Measurements from ENCODE around the gene ZNF653. TPM values are rescaled to one million over a fixed set of nuclear protein-coding genes. Genes with fewer than 3 reads are reported as not detected.

The ZNF653 gene
- total and polyA plus RNA-seq, 12 donors, result 2.3 to 7.8 (median 4.2) TPM

- intact Hi-C loops (cut with DNase I), result loop anchor here in 2 of 10 donors (1.0 to 2.0 kb wide), 2 partner anchors 23 to 24 kb away; partner anchors contain the start of gene ZNF653 (in 2 of the 2)
- peak within 1 kb of the TSS; percentile 66 to 97 (median 90) for H3K27ac ChIP-seq
- H3K4me1 ChIP-seq, result peaks cover 6 to 35% (median 23%) of the 10 kb centered on the region in 9 donors
- WGBS, 2 donors, result 0 to 1% methylated on average over 47 of the region's 47 CpGs
- peaks cover 0 to 28% (median 0%) of the 10 kb centered on the region in 9 donors for H3K36me3 ChIP-seq
- no peaks in the 10 kb centered on the region for H3K9me3 ChIP-seq
- peak; percentile 96 to 99 (median 99) for ATAC-seq
- H3K27me3 ChIP-seq, result no peaks in the 10 kb centered on the region
- DNase-seq, result peak; percentile 96 to 98
- H3K4me3 ChIP-seq, result peak within 1 kb of the TSS; percentile 71 to 96 (median 85)
- no peak for TF ChIP-seq CTCF (IDR thresholded peaks at IDR 0.05)
These were observed 23.1 kb upstream of the ZNF653 start, which contains the start of gene ECSIT for GRCh38 chr19:11528551-11529341. Gene ECSIT (minus strand): TSS chr19:11529134. CDS start chr19:11519170, 9,964 bp downstream.

- intact Hi-C loops (cut with DNase I), result no loop called here
- Histone ChIP-seq H3K27me3 (no peaks in the 10 kb centered on the region), H3K36me3 (peaks cover 0 to 95% (median 30%) of the 10 kb centered on the region in 9 donors), H3K9me3 (no peaks in the 10 kb centered on the region), H3K4me1 (no peaks in the 10 kb centered on the region), H3K27ac (no peak overlapping the region), H3K4me3 (no peak overlapping the region)
- 93 to 94% methylated on average over 9 of the region's 9 CpGs for WGBS, 2 donors
- TF ChIP-seq CTCF (IDR thresholded peaks at IDR 0.05), result no peak
- ATAC-seq, result no peak
- no peak for DNase-seq
These were observed 13.5 kb upstream of the ZNF653 start for GRCh38 chr19:11519138-11519537.

GRCh38 chr19:11513946-11514345 lies 8.3 kb upstream of the ZNF653 start:
- no peaks in the 10 kb centered on the region for H3K9me3 ChIP-seq
- intact Hi-C loops (cut with DNase I), result no loop called here
- H3K36me3 ChIP-seq, result peaks cover 0 to 98% (median 46%) of the 10 kb centered on the region in 9 donors
- no peaks in the 10 kb centered on the region for H3K4me1 ChIP-seq
- ATAC-seq (peak in 2 of 8 donors; percentile 21 to 25), DNase-seq (no peak)
- WGBS, 2 donors, result 93 to 96% methylated on average over 20 of the region's 20 CpGs
- H3K27ac ChIP-seq, result no peak overlapping the region
- TF ChIP-seq CTCF (IDR thresholded peaks at IDR 0.05), result no peak
- H3K4me3 ChIP-seq, result no peak overlapping the region
- H3K27me3 ChIP-seq, result no peaks in the 10 kb centered on the region

GRCh38 chr19:11510444-11510843 lies 4.8 kb upstream of the ZNF653 start:
- intact Hi-C loops (cut with DNase I), result no loop called here
- Histone ChIP-seq H3K27me3 (no peaks in the 10 kb centered on the region), H3K4me3 (no peak overlapping the region), H3K4me1 (peaks cover 0 to 10% (median 7%) of the 10 kb centered on the region in 9 donors), H3K27ac (no peak overlapping the region), H3K36me3 (peaks cover 0 to 73% (median 22%) of the 10 kb centered on the region in 9 donors), H3K9me3 (no peaks in the 10 kb centered on the region)
- ATAC-seq (no peak), DNase-seq (no peak)
- WGBS, 2 donors, result 94 to 96% methylated on average over 8 of the region's 8 CpGs
- no peak for TF ChIP-seq CTCF (IDR thresholded peaks at IDR 0.05)
